K562 (cell line): ENCODE results near the gene ERBB4. TPM values are rescaled to one million over a fixed set of nuclear protein-coding genes. Genes with fewer than 3 reads are reported as not detected.

Experiments
- ADNP ChIP-seq: fragments of 200-800 bp; sonication (Bioruptor generic); IDR thresholded peaks from 2 replicates; pipeline ENCODE4 v1.6.1; 2016; ENCODE audit warnings: missing genetic modification characterization, missing compliant biosample characterization
- ELF4 ChIP-seq: fragments of 450-650 bp; formaldehyde crosslinking; IDR thresholded peaks from 2 replicates; pipeline ENCODE4 v1.4.0; 2022; ENCODE audit warnings: missing genetic modification characterization
- KLF1 ChIP-seq: fragments of 450-650 bp; IDR thresholded peaks from 2 replicates; pipeline ENCODE4 v1.6.1; 2016; ENCODE audit warnings: missing genetic modification characterization, missing compliant biosample characterization
- NFYB ChIP-seq: IDR thresholded peaks from 2 replicates; pipeline ENCODE4 v1.6.1; 2011; ENCODE audit warnings: mild to moderate bottlenecking, moderate library complexity; ENCODE audit not compliant: insufficient read length; ENCODE audit errors: extremely low read depth
- PHTF2 ChIP-seq: fragments of 250-450 bp; sonication (Bioruptor Pico); IDR thresholded peaks from 2 replicates; pipeline ENCODE4 v1.5.0; 2021; ENCODE audit warnings: mild to moderate bottlenecking
- RUNX1 ChIP-seq: sonication (generic); IDR thresholded peaks from 2 replicates; pipeline ENCODE4 v1.6.1; 2016; ENCODE audit warnings: antibody characterized with exemption, low read depth
- TCF15 ChIP-seq: fragments of 250-450 bp; sonication (Bioruptor Pico); IDR thresholded peaks from 2 replicates; pipeline ENCODE4 v1.8.0; 2022; ENCODE audit warnings: moderate library complexity, mild to moderate bottlenecking, inconsistent platforms
- ZBTB33 ChIP-seq: sonication (generic); formaldehyde crosslinking; IDR thresholded peaks from 2 replicates; pipeline ENCODE4 v1.8.1; 2023; ENCODE audit warnings: mild to moderate bottlenecking, missing genetic modification reagents
- ZNF583 ChIP-seq: fragments of 250-450 bp; sonication (Bioruptor Pico); IDR thresholded peaks from 2 replicates; pipeline ENCODE4 v1.4.0; 2020
- ZNF589 ChIP-seq: fragments of 200-800 bp; sonication (Bioruptor generic); IDR thresholded peaks from 2 replicates; pipeline ENCODE4 v1.6.1; 2016; ENCODE audit warnings: low read depth, missing genetic modification characterization, missing compliant biosample characterization
- ZNF77 ChIP-seq: fragments of 250-450 bp; sonication (Bioruptor Pico); IDR thresholded peaks from 2 replicates; pipeline ENCODE4 v1.5.0; 2020
- polyA plus RNA-seq, 8 experiments: library from polyadenylated mRNA; depleted of rRNA in 4 of 8; stranded (reverse) in 5 of 8; unstranded in 3 of 8; fragments of >200 nt; fragmentation: Nextera tagmentation in 2 of 8; fragmentation: Illumina TruSeq in 1 of 8; extraction: Ambion mirVana in 2 of 8; extraction: Trizol in 1 of 8; gene quantifications; 2 replicates each; pipeline versions ENCODE4 v1.2.1 to v1.2.3, GENCODE V29; 2011 to 2014; ENCODE audit warnings: inconsistent platforms in 1 of 8, missing spikeins in 1 of 8
- total RNA-seq, 7 experiments: library from RNA; depleted of rRNA in 6 of 7; stranded (reverse); fragments of >200 nt in 6 of 7; fragmentation: Illumina TruSeq in 2 of 7; extraction: Trizol in 2 of 7; gene quantifications; 2 replicates each; pipeline versions ENCODE4 v1.2.1 to v1.2.3, GENCODE V29; 2011 to 2021; ENCODE audit warnings: low replicate concordance in 1 of 7
- TF ChIP-seq, protein P1 (sequence below): fragments of 450-650 bp; formaldehyde crosslinking; conservative IDR thresholded peaks from 2 replicates; pipeline ENCODE4 v1.4.0; 2022; ENCODE audit warnings: mild to moderate bottlenecking, missing genetic modification characterization

ERBB4 gene
- total and polyA plus RNA-seq, 9 of the 15 experiments (the other 6 are each of a cell fraction or from before 2014, with no cell fraction given), result not detected

DNA sequence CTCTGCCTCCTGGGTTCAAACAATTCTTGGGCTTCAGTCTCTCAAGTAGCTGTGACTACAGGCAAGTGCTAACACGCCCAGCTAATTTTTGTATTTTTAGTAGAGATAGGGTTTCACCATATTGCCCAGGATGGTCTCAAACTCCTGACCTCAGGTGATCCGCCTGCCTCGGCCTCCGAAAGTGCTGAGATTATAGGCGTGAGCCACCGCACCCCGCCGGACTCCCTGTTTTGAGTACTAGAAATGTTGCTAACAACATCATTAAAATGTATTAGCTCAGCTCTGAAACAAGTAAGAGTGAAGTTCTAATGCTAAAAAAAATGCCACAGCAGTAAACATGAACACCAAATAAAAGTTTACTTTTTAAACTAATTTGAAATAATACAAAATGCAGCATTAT, 1044.5 kb downstream of the ERBB4 start (continued):
- no peak for TF ChIP-seq ZBTB33 (CRISPR knock-in tag)
- no peak for TF ChIP-seq NFYB
- no peak for TF ChIP-seq ZNF589 (CRISPR knock-in tag)
- no peak for TF ChIP-seq ADNP (tag)
- no peak for TF ChIP-seq TCF15 (CRISPR knock-in tag)
- TF ChIP-seq RUNX1, result no peak
- TF ChIP-seq KLF1, result no peak
- no peak for TF ChIP-seq ELF4 (CRISPR knock-in tag)
- TF ChIP-seq ZNF77 (CRISPR knock-in tag), result no peak
- TF ChIP-seq PHTF2 (CRISPR knock-in tag), result no peak
- no peak for TF ChIP-seq ZNF583 (CRISPR knock-in tag)
- TF ChIP-seq, protein P1, sequence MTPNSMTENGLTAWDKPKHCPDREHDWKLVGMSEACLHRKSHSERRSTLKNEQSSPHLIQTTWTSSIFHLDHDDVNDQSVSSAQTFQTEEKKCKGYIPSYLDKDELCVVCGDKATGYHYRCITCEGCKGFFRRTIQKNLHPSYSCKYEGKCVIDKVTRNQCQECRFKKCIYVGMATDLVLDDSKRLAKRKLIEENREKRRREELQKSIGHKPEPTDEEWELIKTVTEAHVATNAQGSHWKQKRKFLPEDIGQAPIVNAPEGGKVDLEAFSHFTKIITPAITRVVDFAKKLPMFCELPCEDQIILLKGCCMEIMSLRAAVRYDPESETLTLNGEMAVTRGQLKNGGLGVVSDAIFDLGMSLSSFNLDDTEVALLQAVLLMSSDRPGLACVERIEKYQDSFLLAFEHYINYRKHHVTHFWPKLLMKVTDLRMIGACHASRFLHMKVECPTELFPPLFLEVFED (CRISPR knock-in tag), result no peak
